ENCODE data around the gene ERICH6.

ERICH6 gene

GRCh38 chr3:150612494-150612893, 91.2 kb downstream of the ERICH6 start:
- DNase-seq, result peak; percentile 23

GRCh38 chr3:150611666-150612065, 92.1 kb downstream of the ERICH6 start:
- no peak for DNase-seq

- no peak for DNase-seq
These were observed 92.9 kb downstream of the ERICH6 start for GRCh38 chr3:150610785-150611184.

- DNase-seq, result peak; percentile 28
These were observed 93.7 kb downstream of the ERICH6 start for GRCh38 chr3:150609988-150610387.

Measured in activated CD4-positive, alpha-beta T cell treated with anti-CD3 and anti-CD28 coated beads, Interleukin-2, Interleukin-6, amounts not matched to agents 100 ng/mL and 50 ng/mL, durations not matched to agents 16 hours and 8 hours (primary cell).